Measurements from ENCODE around the gene EFCAB12.

- no peak for TF ChIP-seq CTCF (IDR thresholded peaks at IDR 0.05)
- no peak for TF ChIP-seq POLR2A (IDR thresholded peaks at IDR 0.05)
Observed at GRCh38 chr3:129366312-129366831, 62.1 kb downstream of the EFCAB12 start.
